SU-DHL-6 (cell line): ENCODE results near the gene NME4.

Experiments
- H2AFZ ChIP-seq: fragments of 200-600 bp; sonication (generic); 2 replicates; pipeline ENCODE4 v1.6.1; 2014; ENCODE audit warnings: low read depth, mild to moderate bottlenecking, moderate library complexity, mixed read lengths, antibody characterized with exemption, low read length; ENCODE audit not compliant: severe bottlenecking
- H3F3A ChIP-seq: fragments of 200-600 bp; shearing (Covaris generic); 2 replicates; pipeline ENCODE4 v1.6.0; 2016; ENCODE audit warnings: antibody characterized with exemption, mild to moderate bottlenecking; ENCODE audit not compliant: insufficient read depth
- H3K27ac ChIP-seq: fragments of 200-600 bp; sonication (generic); 2 replicates; pipeline ENCODE4 v1.5.1; 2016; ENCODE audit warnings: low read depth, mild to moderate bottlenecking, low read length, moderate library complexity, mixed read lengths
- H3K27me3 ChIP-seq: fragments of 200-600 bp; sonication (generic), shearing (Covaris generic); 2 replicates; pipeline ENCODE4 v1.6.0; 2014; ENCODE audit warnings: mild to moderate bottlenecking, low read length
- H3K36me3 ChIP-seq: fragments of 200-600 bp; sonication (generic); 2 replicates; pipeline ENCODE4 v1.6.1; 2014; ENCODE audit warnings: mild to moderate bottlenecking, low read length, mixed read lengths
- H3K4me2 ChIP-seq: fragments of 300-600, 200-600 bp; shearing (Covaris generic), sonication (generic); 2 replicates; pipeline ENCODE4 v1.6.0; 2014; ENCODE audit warnings: low read length, low read depth, mild to moderate bottlenecking; ENCODE audit not compliant: poor library complexity, severe bottlenecking
- H3K4me3 ChIP-seq: fragments of 200-600 bp; sonication (generic); 2 replicates; pipeline ENCODE4 v1.5.1; 2014; ENCODE audit warnings: antibody characterized with exemption, low read length, mild to moderate bottlenecking, mixed read lengths; ENCODE audit not compliant: insufficient read depth, poor library complexity, severe bottlenecking
- H3K79me2 ChIP-seq: fragments of 200-600 bp; sonication (generic); 2 replicates; pipeline ENCODE4 v1.6.1; 2014; ENCODE audit warnings: mild to moderate bottlenecking, low read length, moderate library complexity; ENCODE audit not compliant: insufficient read depth
- H3K9ac ChIP-seq: fragments of 200-600 bp; sonication (generic); 2 replicates; pipeline ENCODE4 v1.7.0; 2014; ENCODE audit warnings: mild to moderate bottlenecking, low read length
- H3K9me2 ChIP-seq: fragments of 200-600 bp; sonication (generic); replicated peaks from 2 replicates; pipeline ENCODE4 v1.6.1; 2014; ENCODE audit warnings: low read length; ENCODE audit not compliant: insufficient read depth
- H3K9me3 ChIP-seq: fragments of 200-600 bp; sonication (generic); 2 replicates; pipeline ENCODE4 v1.6.1; 2014; ENCODE audit warnings: low read length, mixed read lengths; ENCODE audit not compliant: insufficient read depth
- H4K20me1 ChIP-seq: fragments of 200-600 bp; sonication (generic); 2 replicates; pipeline ENCODE4 v1.6.1; 2014; ENCODE audit warnings: low read depth, mild to moderate bottlenecking, antibody characterized with exemption, low read length, moderate library complexity, mixed read lengths
- CTCF ChIP-seq: fragments of 200-600 bp; sonication (generic); IDR thresholded peaks from one replicate; pipeline ENCODE4 v1.5.1; 2017; ENCODE audit warnings: antibody characterized with exemption, mild to moderate bottlenecking, low read length, moderate library complexity; ENCODE audit not compliant: insufficient read depth, poor library complexity, severe bottlenecking
- EZH2phosphoT487 ChIP-seq: fragments of 200-600 bp; sonication (generic), shearing (Covaris generic); conservative IDR thresholded peaks from 2 replicates; pipeline ENCODE4 v1.6.1; 2018; ENCODE audit warnings: mild to moderate bottlenecking, antibody characterized with exemption, low read length, moderate library complexity, mixed read lengths

The NME4 gene

GRCh38 chr16:424623-425081 is 27.7 kb downstream of the NME4 start:
- Histone ChIP-seq H3K9ac (peak overlapping the region; percentile 57), H3K4me3 (peak overlapping the region; percentile 42), H3K9me3 (no peaks in the 10 kb centered on the region), H3K4me2 (peak overlapping the region; percentile 57), H3K27ac (no peak overlapping the region), H3K9me2 (no peaks in the 10 kb centered on the region), H3K79me2 (peaks cover 14% of the 10 kb centered on the region), H3K36me3 (no peaks in the 10 kb centered on the region), H3K27me3 (no peaks in the 10 kb centered on the region), H2AFZ (peak overlapping the region; percentile 84), H4K20me1 (peaks cover 3% of the 10 kb centered on the region; the same call in 1 of the 2 replicates), H3F3A (0 out of 2 replicates have a peak, but pooled peaks cover 8% of the 10 kb centered on the region)
- TF ChIP-seq EZH2phosphoT487 (no peak), CTCF (no peak)

- peaks cover 3% of the 10 kb centered on the region; the same call in 1 of the 2 replicates for H4K20me1 ChIP-seq
- no peaks in the 10 kb centered on the region for H3K9me3 ChIP-seq
- H3K36me3 ChIP-seq, result no peaks in the 10 kb centered on the region
- H3K27ac ChIP-seq, result peak within 1 kb of the TSS; percentile 43; the same call in 1 of the 2 replicates
- TF ChIP-seq EZH2phosphoT487 (no peak), CTCF (peak; percentile 13)
- no peaks in the 10 kb centered on the region for H3K27me3 ChIP-seq
- H3K4me2 ChIP-seq, result peak within 1 kb of the TSS; percentile 65
- peak within 1 kb of the TSS; percentile 84 for H2AFZ ChIP-seq
- no peaks in the 10 kb centered on the region for H3K9me2 ChIP-seq
- 0 out of 2 replicates have a peak, but pooled peaks cover 8% of the 10 kb centered on the region for H3F3A ChIP-seq
- peak within 1 kb of the TSS; percentile 68 for H3K9ac ChIP-seq
- H3K79me2 ChIP-seq, result peaks cover 14% of the 10 kb centered on the region
- H3K4me3 ChIP-seq, result peak within 1 kb of the TSS; percentile 60
Observed at GRCh38 chr16:425082-425718, 28.2 kb downstream of the NME4 start, which contains the start of gene RAB11FIP3. RAB11FIP3 (plus strand) TSS chr16:425649; CDS start chr16:426007, 358 bp downstream.

- H2AFZ ChIP-seq, result no peak overlapping the region
- H3K36me3 ChIP-seq, result no peaks in the 10 kb centered on the region
- peak overlapping the region; percentile 43; the same call in 1 of the 2 replicates for H3K27ac ChIP-seq
- H3K79me2 ChIP-seq, result peaks cover 16% of the 10 kb centered on the region
- H3K27me3 ChIP-seq, result no peaks in the 10 kb centered on the region
- H3K4me3 ChIP-seq, result peak overlapping the region; percentile 60
- TF ChIP-seq CTCF (no peak), EZH2phosphoT487 (no peak)
- H3K9me3 ChIP-seq, result no peaks in the 10 kb centered on the region
- no peaks in the 10 kb centered on the region for H3K9me2 ChIP-seq
- H3F3A ChIP-seq, result 0 out of 2 replicates have a peak, but pooled peaks cover 8% of the 10 kb centered on the region
- peak overlapping the region; percentile 57 for H3K4me2 ChIP-seq
- H3K9ac ChIP-seq, result peak overlapping the region; percentile 57
- peaks cover 3% of the 10 kb centered on the region; the same call in 1 of the 2 replicates for H4K20me1 ChIP-seq
Observed at GRCh38 chr16:425740-426114, 28.7 kb downstream of the NME4 start.
